MCF 10A (cell line): Measurements from ENCODE around the gene ANKAR. TPM values are rescaled to one million over a fixed set of nuclear protein-coding genes. Genes with fewer than 3 reads are reported as not detected.
"Not testable (repeated sequence)": the region's sequence is repeated elsewhere in the genome, so short reads cannot be mapped to it uniquely, and the experiment has no call there.

Experiments
- BruUV-seq: library from RNA; stranded (reverse); fragments of 400-500 nt; replicated peaks from 2 replicates; lab custom pipeline; 2021; lab: Mats Ljungman, UMichigan
- CTCF ChIA-PET: fragments of 300-600 bp; sonication (Branson Sonifier 250); formaldehyde crosslinking; extraction: SDS; loops from one replicate; lab custom pipeline; 2021; ENCODE audit warnings: antibody characterized with exemption, inconsistent platforms; lab: Yijun Ruan, JAX
- POLR2A ChIA-PET: fragments of 300-600, 350-650 bp; sonication (Branson Sonifier 250); formaldehyde crosslinking; extraction: SDS; loops from one replicate; lab custom pipeline; 2020; ENCODE audit warnings: antibody characterized with exemption, inconsistent platforms; lab: Yijun Ruan, JAX
- DNase-seq: peaks from one replicate; pipeline ENCODE4 v3.0.0-alpha.2; 2018; ENCODE audit not compliant: unreplicated experiment
- H3K27ac Mint-ChIP-seq: one replicate; pipeline ENCODE4 v1.8.0; 2022; ENCODE audit warnings: mild to moderate bottlenecking, low read depth, mixed read lengths; ENCODE audit not compliant: unreplicated experiment
- H3K27me3 Mint-ChIP-seq: one replicate; pipeline ENCODE4 v1.8.0; 2022; ENCODE audit warnings: mixed read lengths; ENCODE audit not compliant: insufficient read depth, unreplicated experiment
- H3K36me3 Mint-ChIP-seq: one replicate; pipeline ENCODE4 v1.8.0; 2022; ENCODE audit warnings: mild to moderate bottlenecking, moderate library complexity, mixed read lengths; ENCODE audit not compliant: insufficient read depth, unreplicated experiment
- H3K4me1 Mint-ChIP-seq: one replicate; pipeline ENCODE4 v1.8.0; 2022; ENCODE audit warnings: mixed read lengths; ENCODE audit not compliant: insufficient read depth, unreplicated experiment
- H3K4me3 Mint-ChIP-seq: one replicate; pipeline ENCODE4 v1.8.0; 2022; ENCODE audit warnings: mild to moderate bottlenecking, moderate library complexity, mixed read lengths; ENCODE audit not compliant: unreplicated experiment
- H3K9me3 Mint-ChIP-seq: one replicate; pipeline ENCODE4 v1.8.0; 2022; ENCODE audit warnings: mixed read lengths; ENCODE audit not compliant: unreplicated experiment
- CTCF ChIP-seq: fragments of 200-600 bp; IDR thresholded peaks from one replicate; pipeline ENCODE4 v1.8.0; 2022; ENCODE audit warnings: antibody characterized with exemption, mild to moderate bottlenecking; ENCODE audit not compliant: unreplicated experiment
- intact Hi-C: fragments of 100-400 bp; cut with micrococcal nuclease; formaldehyde crosslinking; loops from 2 replicates; pipeline ENCODE4 v1.14.1; 2022
- total RNA-seq: library from RNA; stranded (reverse); gene quantifications from 2 replicates; pipeline ENCODE4 v1.2.3, GENCODE V29; 2022

The ANKAR gene
- total RNA-seq, 1 experiment from 2014 or later = 4.6 TPM

GRCh38 chr2:189685540-189686229 lies 11.2 kb downstream of the ANKAR start:
- Mint-ChIP-seq H3K4me1 (peaks cover 11% of the 10 kb centered on the region), H3K27me3 (no peaks in the 10 kb centered on the region), H3K4me3 (no peak overlapping the region), H3K9me3 (no peaks in the 10 kb centered on the region), H3K36me3 (no peaks in the 10 kb centered on the region), H3K27ac (peak overlapping the region; percentile 65)
- TF ChIP-seq CTCF = no peak
- peak; percentile 68 for DNase-seq
- no TSS peak for BruUV-seq
- ChIA-PET CTCF (interaction anchor here (0.9 to 6.3 kb wide), 7 partner anchors 10 to 24 kb away, joined by 3 to 31 read pairs (median 8); partner anchors contain the start of genes ANKAR and ASNSD1), POLR2A (interaction anchor here (1.1 kb wide), 1 partner anchor 10 kb away, joined by 5 read pairs; no protein-coding TSS in a partner anchor)
- intact Hi-C loops = no loop called here

GRCh38 chr2:189687796-189688195 lies 13.3 kb downstream of the ANKAR start:
- peaks cover 11% of the 10 kb centered on the region for H3K4me1 Mint-ChIP-seq
- POLR2A ChIA-PET, DNase-seq, H3K27me3 Mint-ChIP-seq, H3K27ac Mint-ChIP-seq, H3K4me3 Mint-ChIP-seq, H3K9me3 Mint-ChIP-seq, BruUV-seq, intact Hi-C loops, H3K36me3 Mint-ChIP-seq: not testable (repeated sequence)
- CTCF ChIA-PET = interaction anchor here (1.1 to 6.3 kb wide), 5 partner anchors 8 to 72 kb away, joined by 3 to 31 read pairs (median 8); partner anchors contain the start of gene ASNSD1

GRCh38 chr2:189696223-189696622 lies 21.8 kb downstream of the ANKAR start:
- intact Hi-C loops = no loop called here
- BruUV-seq = no TSS peak
- ChIA-PET POLR2A (interaction anchor here (0.7 to 4.4 kb wide), 5 partner anchors 11 to 48 kb away, joined by 3 to 18 read pairs (median 3); partner anchors contain the start of gene ASNSD1), CTCF (interaction anchor here (0.6 to 5.5 kb wide), 10 partner anchors 9 to 763 kb away, joined by 3 to 83 read pairs (median 6); partner anchors contain the start of genes ANKAR and ASNSD1)
- no peak for DNase-seq
- no peaks in the 10 kb centered on the region for H3K9me3 Mint-ChIP-seq
- no peaks in the 10 kb centered on the region for H3K27me3 Mint-ChIP-seq
- H3K4me1 Mint-ChIP-seq = no peaks in the 10 kb centered on the region
- H3K4me3 Mint-ChIP-seq = no peak overlapping the region
- peaks cover 6% of the 10 kb centered on the region for H3K36me3 Mint-ChIP-seq
- no peak overlapping the region for H3K27ac Mint-ChIP-seq
- TF ChIP-seq CTCF = no peak

- H3K27ac Mint-ChIP-seq = no peak overlapping the region
- POLR2A ChIA-PET = no interaction called here
- intact Hi-C loops = loop anchor here (1.0 to 2.0 kb wide), 2 partner anchors 23 to 37 kb away; partner anchors contain the start of genes ANKAR and ASNSD1
- peak; percentile 54 for DNase-seq
- H3K36me3 Mint-ChIP-seq = peaks cover 6% of the 10 kb centered on the region
- H3K9me3 Mint-ChIP-seq = no peaks in the 10 kb centered on the region
- H3K4me3 Mint-ChIP-seq = no peak overlapping the region
- H3K27me3 Mint-ChIP-seq = no peaks in the 10 kb centered on the region
- BruUV-seq = no TSS peak
- TF ChIP-seq CTCF = peak; percentile 45
- CTCF ChIA-PET = interaction anchor here (0.5 to 2.2 kb wide), 20 partner anchors 10 to 672 kb away, joined by 3 to 31 read pairs (median 4); partner anchors contain the start of gene ASNSD1
- no peaks in the 10 kb centered on the region for H3K4me1 Mint-ChIP-seq
Measured at GRCh38 chr2:189698020-189698887, 23.8 kb downstream of the ANKAR start.
